Upper lobe of right lung (tissue), 1 donor: Measurements from ENCODE around the gene NOL12. TPM values are rescaled to one million over a fixed set of nuclear protein-coding genes. Genes with fewer than 3 reads are reported as not detected.

Source experiments
- ATAC-seq: fragments of 200-7000 bp; cut with Tn5 transposase; one replicate; pipeline ENCODE4 v1.9.1; 2020; ENCODE audit warnings: mild to moderate bottlenecking, moderate library complexity
- DNase-seq: peaks from one replicate; pipeline ENCODE4 v3.0.0-alpha.2; 2020
- H3K27ac ChIP-seq: fragments of 200-600 bp; one replicate; pipeline ENCODE4 v1.8.0; 2022
- H3K27me3 ChIP-seq: fragments of 200-600 bp; one replicate; pipeline ENCODE4 v1.8.0; 2022; ENCODE audit warnings: mild to moderate bottlenecking
- H3K36me3 ChIP-seq: fragments of 200-600 bp; one replicate; pipeline ENCODE4 v1.8.0; 2022
- H3K4me1 ChIP-seq: fragments of 200-600 bp; one replicate; pipeline ENCODE4 v1.8.0; 2022
- H3K4me3 ChIP-seq: fragments of 200-600 bp; one replicate; pipeline ENCODE4 v1.8.0; 2022; ENCODE audit warnings: mild to moderate bottlenecking
- H3K9me3 ChIP-seq: fragments of 200-600 bp; one replicate; pipeline ENCODE4 v1.8.0; 2022
- intact Hi-C: fragments of 100-400 bp; cut with DNase I; formaldehyde crosslinking; loops from one replicate; pipeline ENCODE4 v1.11.0; 2022
- total RNA-seq: library from RNA; stranded (reverse); fragmentation: NEBNext Ultra II Directional; extraction: Animal tissue kit (Norgen Biotek cat#: 25700); gene quantifications from one replicate; pipeline ENCODE4 v1.2.1, GENCODE V29; 2021
- TF ChIP-seq, protein P1 (sequence below): fragments of 200-600 bp; IDR thresholded peaks from one replicate; pipeline ENCODE4 v1.8.0; 2022; ENCODE audit warnings: antibody characterized with exemption
- donor health status: DM: no; HTN: yes; CAD: no; lungs with severe emphysema.

Gene NOL12
- total RNA-seq, 1 donor from 2014 or later: 21.6 TPM

DNA sequence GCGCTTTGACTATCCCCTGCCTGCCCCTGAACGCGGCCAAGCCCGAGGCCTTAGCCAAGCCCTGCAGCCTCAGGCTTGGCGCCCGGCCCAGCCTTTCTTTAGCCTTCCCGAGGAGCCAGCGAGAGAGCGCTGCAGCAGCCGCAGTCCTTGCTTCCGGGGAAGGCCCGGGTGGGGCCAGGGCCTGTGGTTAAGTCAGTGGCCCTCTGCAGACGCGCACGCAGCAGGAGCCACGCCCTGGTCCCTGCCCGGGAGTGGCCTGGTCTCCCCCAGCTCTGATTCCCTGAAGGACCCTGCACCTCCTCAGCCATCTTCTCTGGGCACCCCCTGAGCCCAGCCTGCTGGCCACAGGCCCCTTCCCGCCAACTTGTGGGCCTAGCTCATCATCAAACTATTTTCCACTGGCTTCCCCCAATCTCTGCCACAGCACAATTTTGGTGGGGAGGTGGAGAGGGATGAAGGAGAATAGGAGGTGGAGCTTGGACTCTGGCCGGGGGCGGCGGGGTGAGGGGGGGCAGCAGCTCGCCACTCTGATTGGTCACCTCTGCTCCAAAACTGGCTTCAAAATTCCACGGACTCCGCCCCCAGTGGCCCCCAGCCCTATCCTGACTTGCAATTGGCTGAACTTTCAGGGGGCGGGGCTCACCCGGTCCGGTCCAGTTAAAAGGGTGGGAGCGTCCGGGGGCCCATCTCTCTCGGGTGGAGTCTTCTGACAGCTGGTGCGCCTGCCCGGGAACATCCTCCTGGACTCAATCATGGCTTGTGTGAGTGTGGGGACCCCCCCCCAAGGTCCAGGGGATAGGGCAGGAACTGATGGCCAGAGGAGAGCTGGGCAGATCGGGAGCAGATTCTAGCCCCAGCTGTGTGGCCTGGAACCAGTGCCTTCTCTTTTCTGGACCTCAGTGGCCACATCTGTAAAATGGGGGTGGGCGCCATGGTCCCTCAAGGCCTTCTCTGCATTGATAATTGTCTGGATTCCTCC lies 10.9 kb upstream of the NOL12 start, which contains the start of gene LGALS1:
TSS of gene LGALS1 (plus strand) at position 686 of the 979 bp plus-strand sequence. CDS start at position 753, 67 bp downstream.
- peak within 1 kb of the TSS; percentile 69 for H3K4me3 ChIP-seq
- DNase-seq (peak; percentile 96), ATAC-seq (peak; percentile 89)
- H3K27me3 ChIP-seq: no peaks in the 10 kb centered on the region
- peak within 1 kb of the TSS; percentile 80 for H3K27ac ChIP-seq
- intact Hi-C loops: no loop called here
- H3K9me3 ChIP-seq: no peaks in the 10 kb centered on the region
- H3K36me3 ChIP-seq: no peaks in the 10 kb centered on the region
- TF ChIP-seq, protein P1, sequence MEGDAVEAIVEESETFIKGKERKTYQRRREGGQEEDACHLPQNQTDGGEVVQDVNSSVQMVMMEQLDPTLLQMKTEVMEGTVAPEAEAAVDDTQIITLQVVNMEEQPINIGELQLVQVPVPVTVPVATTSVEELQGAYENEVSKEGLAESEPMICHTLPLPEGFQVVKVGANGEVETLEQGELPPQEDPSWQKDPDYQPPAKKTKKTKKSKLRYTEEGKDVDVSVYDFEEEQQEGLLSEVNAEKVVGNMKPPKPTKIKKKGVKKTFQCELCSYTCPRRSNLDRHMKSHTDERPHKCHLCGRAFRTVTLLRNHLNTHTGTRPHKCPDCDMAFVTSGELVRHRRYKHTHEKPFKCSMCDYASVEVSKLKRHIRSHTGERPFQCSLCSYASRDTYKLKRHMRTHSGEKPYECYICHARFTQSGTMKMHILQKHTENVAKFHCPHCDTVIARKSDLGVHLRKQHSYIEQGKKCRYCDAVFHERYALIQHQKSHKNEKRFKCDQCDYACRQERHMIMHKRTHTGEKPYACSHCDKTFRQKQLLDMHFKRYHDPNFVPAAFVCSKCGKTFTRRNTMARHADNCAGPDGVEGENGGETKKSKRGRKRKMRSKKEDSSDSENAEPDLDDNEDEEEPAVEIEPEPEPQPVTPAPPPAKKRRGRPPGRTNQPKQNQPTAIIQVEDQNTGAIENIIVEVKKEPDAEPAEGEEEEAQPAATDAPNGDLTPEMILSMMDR: no peak
- peaks cover 41% of the 10 kb centered on the region for H3K4me1 ChIP-seq

DNA sequence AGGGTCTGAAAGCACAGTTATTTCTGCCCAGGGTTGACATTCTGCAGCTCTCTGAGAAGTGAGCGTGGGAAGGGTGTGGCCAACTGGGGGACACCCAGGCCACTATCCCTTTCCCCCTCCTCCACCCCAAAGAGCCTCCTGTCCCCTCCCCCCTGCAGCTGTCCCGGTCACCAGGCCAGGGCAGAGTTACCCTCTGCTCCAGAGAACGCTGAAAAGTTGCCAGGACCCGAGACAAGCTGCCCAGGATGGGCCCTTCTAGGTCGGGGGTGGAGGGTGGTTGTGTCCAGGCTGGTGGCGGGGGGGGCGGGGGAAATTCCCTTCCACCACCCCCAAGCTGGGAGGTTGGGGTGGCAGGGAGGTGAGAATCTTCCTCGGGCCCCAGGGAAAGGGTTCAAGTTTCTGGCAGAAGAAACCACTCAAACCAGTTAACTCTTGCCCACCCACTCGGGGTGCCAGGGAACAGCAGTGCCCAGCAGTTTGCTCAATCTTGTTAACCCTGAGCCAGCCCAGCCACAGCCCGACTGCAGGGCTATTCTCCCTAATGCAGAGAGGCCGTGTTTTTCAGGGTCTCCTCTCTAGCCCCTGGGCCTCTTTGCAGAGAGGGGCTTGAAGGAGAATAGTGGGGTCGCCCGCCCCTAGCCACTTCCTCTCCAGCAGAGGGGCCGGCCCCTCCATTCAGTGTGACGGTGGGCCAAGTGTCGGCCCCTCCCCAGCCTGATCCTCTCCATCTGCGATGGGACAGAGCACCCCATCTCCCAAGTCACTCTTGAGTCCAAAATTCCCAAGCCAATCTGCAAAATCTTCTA lies 10.0 kb upstream of the NOL12 start:
- intact Hi-C loops: no loop called here
- Histone ChIP-seq H3K27ac (peak overlapping the region; percentile 80), H3K36me3 (no peaks in the 10 kb centered on the region), H3K4me1 (peaks cover 43% of the 10 kb centered on the region), H3K9me3 (no peaks in the 10 kb centered on the region), H3K4me3 (peak overlapping the region; percentile 69), H3K27me3 (no peaks in the 10 kb centered on the region)
- DNase-seq (peak; percentile 73), ATAC-seq (peak; percentile 2)
- TF ChIP-seq, protein P1: no peak

DNA sequence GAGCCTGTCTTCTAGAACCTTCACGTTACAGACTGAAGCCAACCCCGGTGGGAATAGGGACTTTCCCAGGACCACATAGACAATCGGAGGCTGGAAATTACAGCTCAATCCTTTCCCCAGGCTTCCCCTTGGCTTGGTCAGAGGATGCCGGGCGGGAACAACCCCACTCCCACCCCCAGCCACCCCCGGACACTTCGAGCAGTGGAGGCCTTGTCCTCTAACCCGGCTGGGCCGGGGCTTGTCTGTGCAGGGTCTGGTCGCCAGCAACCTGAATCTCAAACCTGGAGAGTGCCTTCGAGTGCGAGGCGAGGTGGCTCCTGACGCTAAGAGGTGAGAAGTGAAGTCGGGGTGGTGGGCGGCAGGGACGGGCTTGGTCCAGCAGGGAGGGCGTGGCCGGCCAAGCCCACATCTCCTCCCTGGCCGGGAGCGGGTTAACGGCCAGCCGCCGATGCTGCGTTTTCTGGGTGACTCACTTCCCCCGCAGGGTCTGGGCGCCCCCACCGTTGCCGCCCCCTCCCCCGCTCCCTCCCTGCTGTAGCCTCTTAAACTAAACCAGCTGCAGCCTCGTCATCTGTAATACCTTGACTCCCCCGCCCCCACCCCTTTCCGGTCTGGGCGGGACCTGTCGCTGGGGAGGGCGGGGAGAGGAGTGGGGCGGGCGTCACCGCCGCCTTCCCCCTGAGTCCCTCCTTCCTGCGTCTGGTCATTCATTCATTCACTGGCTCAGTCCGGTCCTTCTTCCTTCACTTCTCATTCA lies 9.2 kb upstream of the NOL12 start:
- peak; percentile 89 for DNase-seq
- TF ChIP-seq, protein P1: no peak
- Histone ChIP-seq H3K36me3 (no peaks in the 10 kb centered on the region), H3K27me3 (no peaks in the 10 kb centered on the region), H3K9me3 (no peaks in the 10 kb centered on the region), H3K27ac (peak overlapping the region; percentile 80), H3K4me1 (peaks cover 46% of the 10 kb centered on the region), H3K4me3 (peak overlapping the region; percentile 69)
- peak; percentile 72 for ATAC-seq
- intact Hi-C loops: no loop called here

DNA sequence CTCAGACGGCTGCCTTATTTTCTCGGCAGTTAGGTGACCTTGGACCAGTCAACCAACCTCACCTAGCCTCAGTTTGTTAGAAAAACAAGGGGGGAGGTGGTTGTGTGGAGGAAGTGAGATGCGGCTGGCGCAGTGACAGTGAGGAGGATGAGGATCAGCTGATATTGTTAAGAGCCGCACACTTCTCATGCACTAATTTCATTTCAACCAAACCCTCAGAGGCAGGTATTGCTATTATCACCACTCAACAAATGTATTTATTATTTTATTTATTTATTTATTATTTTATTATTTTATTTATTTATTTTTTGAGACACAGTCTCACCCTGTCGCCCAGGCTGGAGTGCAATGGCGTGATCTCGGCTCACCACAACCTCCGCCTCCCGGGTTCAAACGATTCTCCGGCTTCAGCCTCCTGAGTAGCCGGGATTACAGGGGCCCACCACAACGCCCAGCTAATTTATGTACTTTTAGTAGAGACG lies 8.6 kb upstream of the NOL12 start:
- H3K9me3 ChIP-seq: no peaks in the 10 kb centered on the region
- no peak overlapping the region for H3K27ac ChIP-seq
- intact Hi-C loops: no loop called here
- TF ChIP-seq, protein P1: no peak
- no peaks in the 10 kb centered on the region for H3K36me3 ChIP-seq
- ATAC-seq (no peak), DNase-seq (no peak)
- peaks cover 46% of the 10 kb centered on the region for H3K4me1 ChIP-seq
- H3K4me3 ChIP-seq: peak overlapping the region; percentile 69
- no peaks in the 10 kb centered on the region for H3K27me3 ChIP-seq

DNA sequence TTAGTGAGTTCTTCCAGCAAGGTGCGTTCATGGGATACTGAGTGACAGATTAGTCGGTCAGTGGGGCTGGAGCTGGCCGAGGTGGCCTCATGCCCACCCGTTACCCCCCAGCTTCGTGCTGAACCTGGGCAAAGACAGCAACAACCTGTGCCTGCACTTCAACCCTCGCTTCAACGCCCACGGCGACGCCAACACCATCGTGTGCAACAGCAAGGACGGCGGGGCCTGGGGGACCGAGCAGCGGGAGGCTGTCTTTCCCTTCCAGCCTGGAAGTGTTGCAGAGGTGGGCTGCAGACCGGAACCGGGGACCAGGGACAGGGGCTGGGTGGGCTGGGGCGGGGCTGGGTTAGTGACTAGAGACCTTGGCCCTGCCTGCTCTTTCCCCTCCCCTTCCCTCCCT lies 7.8 kb upstream of the NOL12 start:
- Histone ChIP-seq H3K4me3 (no peak overlapping the region), H3K9me3 (no peaks in the 10 kb centered on the region), H3K36me3 (no peaks in the 10 kb centered on the region), H3K27ac (no peak overlapping the region), H3K27me3 (no peaks in the 10 kb centered on the region), H3K4me1 (peaks cover 46% of the 10 kb centered on the region)
- TF ChIP-seq, protein P1: no peak
- ATAC-seq (no peak), DNase-seq (no peak)
- intact Hi-C loops: no loop called here
